HepG2 (cell line): Measurements from ENCODE around the gene AP2A2. TPM values are rescaled to one million over a fixed set of nuclear protein-coding genes. Genes with fewer than 3 reads are reported as not detected.

Source experiments
- ATAC-seq: fragments of 200-7000 bp; cut with Tn5 transposase; 3 replicates; pipeline ENCODE4 v1.9.1; 2020; ENCODE audit warnings: mild to moderate bottlenecking, moderate library complexity
- BruUV-seq: library from RNA; stranded (reverse); fragments of 400-500 nt; replicated peaks from 2 replicates; lab custom pipeline; 2021; lab: Mats Ljungman, UMichigan
- CTCF ChIA-PET: fragments of 300-600 bp; formaldehyde crosslinking; extraction: SDS; loops from one replicate; lab custom pipeline; 2021; ENCODE audit warnings: low total read pairs, inconsistent platforms, low intra/inter-chr PET ratio; lab: Yijun Ruan, JAX
- POLR2A ChIA-PET: fragments of 350-600 bp; sonication (Branson Sonifier 250); formaldehyde crosslinking; loops from one replicate; lab custom pipeline; 2020; ENCODE audit warnings: antibody characterized with exemption, inconsistent platforms; lab: Yijun Ruan, JAX
- DNase-seq: peaks from one replicate; pipeline ENCODE4 v3.0.0-alpha.2; 2015; ENCODE audit warnings: low spot score
- FAIRE-seq: peaks from 3 replicates; lab custom pipeline; 2011; peaks lifted over from hg19 to GRCh38; lab: Jason Lieb, UNC
- H2AFZ ChIP-seq: one replicate; pipeline ENCODE4 v1.6.1; 2011; ENCODE audit warnings: low read length, inconsistent platforms
- H3K27ac ChIP-seq: fragments of 300-600 bp; 3 replicates; pipeline ENCODE4 v1.8.0; 2011; ENCODE audit warnings: mixed run types, mild to moderate bottlenecking, mixed read lengths, low read length, inconsistent platforms; ENCODE audit not compliant: insufficient read depth; ENCODE audit errors: extremely low read length
- H3K27me3 ChIP-seq, 2 experiments: fragments of 200-600 bp in 1 of 2; 2 replicates in 1 of 2; 3 replicates in 1 of 2; pipeline versions ENCODE4 v1.6.0 to v1.8.0; 2011; ENCODE audit warnings: low read length in 2 of 2, mild to moderate bottlenecking in 2 of 2, moderate library complexity in 2 of 2, inconsistent platforms in 1 of 2; ENCODE audit not compliant: insufficient read depth in 2 of 2, control insufficient read depth in 1 of 2
- H3K36me3 ChIP-seq, 2 experiments: fragments of 200-600 bp in 1 of 2; replicated peaks in 1 of 2; 2 replicates in 1 of 2; 3 replicates in 1 of 2; pipeline versions ENCODE4 v1.5.1 to v1.8.0; 2011; ENCODE audit warnings: low read length in 2 of 2, inconsistent platforms in 1 of 2; ENCODE audit not compliant: insufficient read depth in 2 of 2, control insufficient read depth in 1 of 2
- H3K4me1 ChIP-seq: 2 replicates; pipeline ENCODE4 v1.5.1; 2012; ENCODE audit warnings: low read length, inconsistent platforms; ENCODE audit not compliant: insufficient read depth
- H3K4me2 ChIP-seq: 2 replicates; pipeline ENCODE4 v1.6.0; 2011; ENCODE audit warnings: low read depth, low read length, inconsistent platforms
- H3K4me3 ChIP-seq, 3 experiments: fragments of 200-600 bp in 1 of 3; sonication (generic), shearing (Covaris generic) in 1 of 3; replicated peaks in 1 of 3; 2 replicates each; pipeline ENCODE4 v1.5.1; 2011 to 2016; ENCODE audit warnings: low read length in 3 of 3, inconsistent platforms in 2 of 3, low read depth in 2 of 3, mild to moderate bottlenecking in 2 of 3, control low read depth in 1 of 3, mixed read lengths in 1 of 3; ENCODE audit not compliant: insufficient read depth in 1 of 3
- H3K79me2 ChIP-seq: one replicate; pipeline ENCODE4 v1.6.1; 2011; ENCODE audit warnings: low read length, inconsistent platforms; ENCODE audit not compliant: insufficient read depth
- H3K9ac ChIP-seq: 2 replicates; pipeline ENCODE4 v1.6.0; 2011; ENCODE audit warnings: mild to moderate bottlenecking, low read depth, low read length, inconsistent platforms; ENCODE audit not compliant: insufficient read depth
- H3K9me3 ChIP-seq: 2 replicates; pipeline ENCODE4 v1.5.1; 2012; ENCODE audit warnings: mild to moderate bottlenecking, low read length
- H4K20me1 ChIP-seq: 2 replicates; pipeline ENCODE4 v1.6.0; 2011; ENCODE audit warnings: inconsistent platforms, mild to moderate bottlenecking, low read length, moderate library complexity; ENCODE audit not compliant: insufficient read depth
- AGO2 ChIP-seq: fragments of 200-400 bp; formaldehyde crosslinking; optimal IDR thresholded peaks from 2 replicates; pipeline ENCODE3; 2017; ENCODE audit warnings: mild to moderate bottlenecking, low read depth, low read length, moderate library complexity
- DBP ChIP-seq: sonication (generic); formaldehyde crosslinking; IDR thresholded peaks from 2 replicates; pipeline ENCODE4 v1.4.0; 2020; ENCODE audit warnings: missing genetic modification reagents; ENCODE audit errors: not compliant biosample characterization
- DPF2 ChIP-seq: sonication (generic); formaldehyde crosslinking; IDR thresholded peaks from 2 replicates; pipeline ENCODE4 v1.4.0; 2020; ENCODE audit warnings: mild to moderate bottlenecking, low read depth, missing genetic modification reagents, borderline replicate concordance
- HINFP ChIP-seq: sonication (generic); formaldehyde crosslinking; IDR thresholded peaks from 2 replicates; pipeline ENCODE4 v1.4.0; 2020; ENCODE audit warnings: low read depth, mild to moderate bottlenecking, missing genetic modification reagents
- WGBS: methylation state at CpG from one replicate; pipeline ENCODE4 v1.1.6; 2017; ENCODE audit warnings: low lambda C conversion rate; 5-methylcytosine and 5-hydroxymethylcytosine counted together
- in situ Hi-C: cut with HindIII; loops from 2 replicates; pipeline ENCODE4 v1.10.0; 2017; ENCODE audit warnings: low pct_unique_long_range_greater_than_20kb; ENCODE audit not compliant: extremely low pct_ligation_motif_present
- intact Hi-C: fragments of 100-400 bp; cut with micrococcal nuclease; formaldehyde crosslinking; loops from one replicate; pipeline ENCODE4 v1.10.0; 2022; ENCODE audit not compliant: unreplicated experiment
- polyA plus RNA-seq, 8 experiments: library from polyadenylated mRNA; depleted of rRNA in 3 of 8; stranded (reverse) in 7 of 8; unstranded in 1 of 8; fragments of >200 nt; fragmentation: Illumina TruSeq in 4 of 8; extraction: Trizol in 4 of 8; gene quantifications; 2 replicates each; pipeline versions ENCODE4 v1.2.1 to v1.2.3, GENCODE V29; 2011 to 2016; ENCODE audit warnings: low read depth in 4 of 8, missing spikeins in 1 of 8, mixed read lengths in 1 of 8; ENCODE audit not compliant: insufficient read depth in 1 of 8
- total RNA-seq, 5 experiments: library from RNA; depleted of rRNA; stranded (reverse); fragments of >200 nt; fragmentation: Illumina TruSeq; extraction: Trizol; gene quantifications; 2 replicates each; pipeline ENCODE4 v1.2.3, GENCODE V29; 2016; ENCODE audit warnings: low read depth in 1 of 5

The AP2A2 gene
- total and polyA plus RNA-seq, 2 of the 13 experiments (the other 11 are each of a cell fraction or from before 2014, with no cell fraction given): 25.7 to 75.7 TPM

GRCh38 chr11:883527-883926, 42.1 kb upstream of the AP2A2 start:
- DNase-seq (no peak), FAIRE-seq (no peak), ATAC-seq (no peak; the same call in 2 of the 3 replicates)
- in situ Hi-C loops: loop anchor here (10.0 kb wide), 1 partner anchor 171 kb away; no protein-coding TSS in a partner anchor
- H3K4me1 ChIP-seq: no peaks in the 10 kb centered on the region
- no peak overlapping the region for H2AFZ ChIP-seq
- no peaks in the 10 kb centered on the region for H4K20me1 ChIP-seq
- no peaks in the 10 kb centered on the region for H3K9me3 ChIP-seq
- H3K79me2 ChIP-seq: no peaks in the 10 kb centered on the region
- POLR2A ChIA-PET: no interaction called here
- CTCF ChIA-PET: no interaction called here
- no peaks in the 10 kb centered on the region for H3K27me3 ChIP-seq
- H3K36me3 ChIP-seq: peaks cover 9 to 29% of the 10 kb centered on the region in 2 experiments; a peak in 4 of 5 replicates
- no CpG with 5 or more reads among the region's 10 CpGs for WGBS
- TF ChIP-seq HINFP (CRISPR knock-in tag): no peak
- peak; percentile 32 for TF ChIP-seq AGO2
- H3K9ac ChIP-seq: no peak overlapping the region
- intact Hi-C loops: no loop called here
- no peak overlapping the region for H3K4me2 ChIP-seq
- no peak overlapping the region for H3K27ac ChIP-seq
- no peak overlapping the region for H3K4me3 ChIP-seq
- BruUV-seq: no TSS peak

- no peak for ATAC-seq
- Histone ChIP-seq H3K9ac (no peak overlapping the region), H4K20me1 (no peaks in the 10 kb centered on the region), H3K79me2 (no peaks in the 10 kb centered on the region), H3K4me2 (no peak overlapping the region), H3K9me3 (no peaks in the 10 kb centered on the region), H3K27ac (no peak overlapping the region), H3K27me3 (no peaks in the 10 kb centered on the region), H3K36me3 (peaks cover 11 to 25% of the 10 kb centered on the region in 2 experiments; a peak in 4 of 5 replicates), H3K4me1 (no peaks in the 10 kb centered on the region), H2AFZ (no peak overlapping the region), H3K4me3 (no peak overlapping the region)
- in situ Hi-C loops (loop anchor here (10.0 kb wide), 1 partner anchor 170 kb away; no protein-coding TSS in a partner anchor), intact Hi-C loops (no loop called here)
- CTCF ChIA-PET: no interaction called here
- FAIRE-seq: no peak
- BruUV-seq: no TSS peak
- no peak for DNase-seq
- POLR2A ChIA-PET: no interaction called here
- TF ChIP-seq DPF2 (CRISPR knock-in tag) (no peak), DBP (CRISPR knock-in tag) (no peak)
- WGBS: 75% methylated on average over 7 of the region's 16 CpGs
Observed at GRCh38 chr11:884578-885070, 41.0 kb upstream of the AP2A2 start.
